GM12878 (cell line): Measurements from ENCODE around the gene WDFY4. TPM values are rescaled to one million over a fixed set of nuclear protein-coding genes. Genes with fewer than 3 reads are reported as not detected.

ENCODE experiments used
- ATF7 ChIP-seq: fragments of 450-650 bp; IDR thresholded peaks from 2 replicates; pipeline ENCODE4 v1.6.1; 2016; ENCODE audit warnings: low read depth, mild to moderate bottlenecking
- BHLHE40 ChIP-seq, 2 experiments: fragments of 450-650 bp in 1 of 2; IDR thresholded peaks; 2 replicates each; pipeline ENCODE4 v1.6.1; 2011 to 2017; ENCODE audit warnings: low read depth in 2 of 2, borderline replicate concordance in 1 of 2, improper control_type of control experiment in 1 of 2, low read length in 1 of 2, mild to moderate bottlenecking in 1 of 2
- CBX5 ChIP-seq: sonication (generic); IDR thresholded peaks from 2 replicates; pipeline ENCODE4 v1.6.1; 2016; ENCODE audit warnings: low read depth, moderate library complexity, mild to moderate bottlenecking, inconsistent platforms
- DPF2 ChIP-seq: fragments of 450-650 bp; IDR thresholded peaks from 2 replicates; pipeline ENCODE4 v1.6.1; 2017; ENCODE audit warnings: mild to moderate bottlenecking
- GATAD2B ChIP-seq: fragments of 450-650 bp; conservative IDR thresholded peaks from 2 replicates; pipeline ENCODE4 v1.6.1; 2017; ENCODE audit warnings: low read depth, mild to moderate bottlenecking, moderate library complexity
- IRF4 ChIP-seq: IDR thresholded peaks from 2 replicates; pipeline ENCODE4 v1.6.1; 2011; ENCODE audit warnings: low read depth, low read length
- LARP7 ChIP-seq: fragments of 450-650 bp; IDR thresholded peaks from 2 replicates; pipeline ENCODE4 v1.6.1; 2017; ENCODE audit warnings: mild to moderate bottlenecking
- NKRF ChIP-seq: fragments of 450-650 bp; conservative IDR thresholded peaks from 2 replicates; pipeline ENCODE4 v1.6.1; 2017; ENCODE audit warnings: mild to moderate bottlenecking, moderate library complexity
- NR2F1 ChIP-seq: fragments of 450-650 bp; conservative IDR thresholded peaks from 2 replicates; pipeline ENCODE4 v1.6.1; 2017; ENCODE audit warnings: mild to moderate bottlenecking
- PAX8 ChIP-seq: fragments of 450-650 bp; IDR thresholded peaks from 2 replicates; pipeline ENCODE4 v1.6.1; 2017; ENCODE audit warnings: mild to moderate bottlenecking, moderate library complexity
- POLR2AphosphoS2 ChIP-seq: IDR thresholded peaks from 2 replicates; pipeline ENCODE4 v1.6.1; 2011; ENCODE audit warnings: low read depth, mild to moderate bottlenecking, low read length, improper control_type of control experiment, moderate library complexity
- RAD21 ChIP-seq: IDR thresholded peaks from 2 replicates; pipeline ENCODE4 v1.6.1; 2011; ENCODE audit warnings: mild to moderate bottlenecking, low read depth, low read length, moderate library complexity; ENCODE audit not compliant: insufficient read depth
- RCOR1 ChIP-seq: conservative IDR thresholded peaks from 2 replicates; pipeline ENCODE4 v1.6.1; 2012; ENCODE audit warnings: low read depth, low read length, improper control_type of control experiment
- RUNX3 ChIP-seq: IDR thresholded peaks from 2 replicates; pipeline ENCODE4 v1.6.1; 2012; ENCODE audit warnings: low read length, inconsistent platforms
- STAT3 ChIP-seq: IDR thresholded peaks from 2 replicates; pipeline ENCODE4 v1.6.1; 2011; ENCODE audit warnings: low read depth, low read length, improper control_type of control experiment
- SUPT20H ChIP-seq: IDR thresholded peaks from 2 replicates; pipeline ENCODE4 v1.6.1; 2011; ENCODE audit warnings: low read depth, mild to moderate bottlenecking, low read length, moderate library complexity, borderline replicate concordance; ENCODE audit not compliant: control insufficient read depth
- TCF12 ChIP-seq: IDR thresholded peaks from 2 replicates; pipeline ENCODE4 v1.6.1; 2011; ENCODE audit warnings: low read depth, mild to moderate bottlenecking, low read length
- YY1 ChIP-seq: IDR thresholded peaks from 2 replicates; pipeline ENCODE4 v1.6.1; 2011; ENCODE audit warnings: low read depth, mild to moderate bottlenecking, low read length
- ZNF24 ChIP-seq: fragments of 450-650 bp; IDR thresholded peaks from 2 replicates; pipeline ENCODE4 v1.6.1; 2017; ENCODE audit warnings: antibody characterized with exemption, mild to moderate bottlenecking
- ZNF592 ChIP-seq: fragments of 450-650 bp; IDR thresholded peaks from 2 replicates; pipeline ENCODE4 v1.6.1; 2017; ENCODE audit warnings: mild to moderate bottlenecking, moderate library complexity
- ZSCAN29 ChIP-seq: fragments of 450-650 bp; IDR thresholded peaks from 2 replicates; pipeline ENCODE4 v1.6.1; 2017; ENCODE audit warnings: mild to moderate bottlenecking, moderate library complexity
- polyA plus RNA-seq, 11 experiments: library from polyadenylated mRNA; depleted of rRNA in 4 of 11; unstranded in 6 of 11; stranded (reverse) in 5 of 11; fragments of >200 nt; fragmentation: Nextera tagmentation in 4 of 11; fragmentation: Illumina TruSeq in 1 of 11; extraction: Ambion mirVana in 4 of 11; extraction: Trizol in 1 of 11; gene quantifications; 1 replicate in 1 of 11; 2 replicates in 10 of 11; pipeline versions ENCODE4 v1.2.1 to v1.2.3, GENCODE V29; 2011 to 2016; ENCODE audit warnings: inconsistent platforms in 2 of 11, missing spikeins in 2 of 11, low read depth in 1 of 11
- total RNA-seq, 4 experiments: library from RNA; depleted of rRNA in 3 of 4; stranded (reverse); fragments of >200 nt in 3 of 4; fragmentation: Illumina TruSeq in 1 of 4; extraction: Trizol in 1 of 4; gene quantifications; 2 replicates each; pipeline versions ENCODE4 v1.2.1 to v1.2.3, GENCODE V29; 2013 to 2021
- TF ChIP-seq, protein P1 (sequence below): fragments of 450-650 bp; IDR thresholded peaks from 2 replicates; pipeline ENCODE4 v1.6.1; 2018; ENCODE audit warnings: mild to moderate bottlenecking, low read depth, moderate library complexity; ENCODE audit not compliant: partially characterized antibody

The WDFY4 gene
- total and polyA plus RNA-seq, 10 of the 15 experiments (the other 5 are each of a cell fraction or from before 2014, with no cell fraction given), result 13.5 to 132 (median 47.3) TPM

GRCh38 chr10:48802611-48803071, 118.0 kb downstream of the WDFY4 start (continued):
- TF ChIP-seq, protein P1, sequence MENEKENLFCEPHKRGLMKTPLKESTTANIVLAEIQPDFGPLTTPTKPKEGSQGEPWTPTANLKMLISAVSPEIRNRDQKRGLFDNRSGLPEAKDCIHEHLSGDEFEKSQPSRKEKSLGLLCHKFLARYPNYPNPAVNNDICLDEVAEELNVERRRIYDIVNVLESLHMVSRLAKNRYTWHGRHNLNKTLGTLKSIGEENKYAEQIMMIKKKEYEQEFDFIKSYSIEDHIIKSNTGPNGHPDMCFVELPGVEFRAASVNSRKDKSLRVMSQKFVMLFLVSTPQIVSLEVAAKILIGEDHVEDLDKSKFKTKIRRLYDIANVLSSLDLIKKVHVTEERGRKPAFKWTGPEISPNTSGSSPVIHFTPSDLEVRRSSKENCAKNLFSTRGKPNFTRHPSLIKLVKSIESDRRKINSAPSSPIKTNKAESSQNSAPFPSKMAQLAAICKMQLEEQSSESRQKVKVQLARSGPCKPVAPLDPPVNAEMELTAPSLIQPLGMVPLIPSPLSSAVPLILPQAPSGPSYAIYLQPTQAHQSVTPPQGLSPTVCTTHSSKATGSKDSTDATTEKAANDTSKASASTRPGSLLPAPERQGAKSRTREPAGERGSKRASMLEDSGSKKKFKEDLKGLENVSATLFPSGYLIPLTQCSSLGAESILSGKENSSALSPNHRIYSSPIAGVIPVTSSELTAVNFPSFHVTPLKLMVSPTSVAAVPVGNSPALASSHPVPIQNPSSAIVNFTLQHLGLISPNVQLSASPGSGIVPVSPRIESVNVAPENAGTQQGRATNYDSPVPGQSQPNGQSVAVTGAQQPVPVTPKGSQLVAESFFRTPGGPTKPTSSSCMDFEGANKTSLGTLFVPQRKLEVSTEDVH, result peak; percentile 38
- TF ChIP-seq ATF7 (peak; percentile 84), RUNX3 (peak; percentile 97), IRF4 (0 out of 2 replicates have a peak, but pooled peaks have one; percentile 9), ZNF592 (no peak), YY1 (0 out of 2 replicates have a peak, but pooled peaks have one; percentile 30), POLR2AphosphoS2 (no peak), TCF12 (peak; percentile 61; the same call in 1 of the 2 replicates), RAD21 (no peak), NR2F1 (0 out of 2 replicates have a peak, but pooled peaks have one; percentile 50), CBX5 (peak; percentile 92), PAX8 (peak; percentile 92), GATAD2B (peak; percentile 55; the same call in 1 of the 2 replicates), STAT3 (no peak), NKRF (peak; percentile 89), BHLHE40 (IDR thresholded peaks at IDR 0.05; ENCODE audit: borderline replicate concordance in 1 of 2, low read depth in 2 of 2, low read length in 1 of 2) (peak; percentile 92 to 93), DPF2 (peak; percentile 82), ZNF24 (peak; percentile 79), RCOR1 (peak; percentile 98), ZSCAN29 (0 out of 2 replicates have a peak, but pooled peaks have one; percentile 36), LARP7 (peak; percentile 49; the same call in 1 of the 2 replicates), SUPT20H (no peak)
